Activated gamma-delta T cell treated with Interleukin-2 at 50 U/mL for 16 hours (primary cell): Measurements from ENCODE around the gene AP1B1.

Source experiments
- DNase-seq: peaks from one replicate; pipeline ENCODE4 v3.0.0-alpha.2; 2020

The AP1B1 gene

GRCh38 chr22:29311464-29312217 is 76.7 kb downstream of the AP1B1 start:
- no peak for DNase-seq

DNA sequence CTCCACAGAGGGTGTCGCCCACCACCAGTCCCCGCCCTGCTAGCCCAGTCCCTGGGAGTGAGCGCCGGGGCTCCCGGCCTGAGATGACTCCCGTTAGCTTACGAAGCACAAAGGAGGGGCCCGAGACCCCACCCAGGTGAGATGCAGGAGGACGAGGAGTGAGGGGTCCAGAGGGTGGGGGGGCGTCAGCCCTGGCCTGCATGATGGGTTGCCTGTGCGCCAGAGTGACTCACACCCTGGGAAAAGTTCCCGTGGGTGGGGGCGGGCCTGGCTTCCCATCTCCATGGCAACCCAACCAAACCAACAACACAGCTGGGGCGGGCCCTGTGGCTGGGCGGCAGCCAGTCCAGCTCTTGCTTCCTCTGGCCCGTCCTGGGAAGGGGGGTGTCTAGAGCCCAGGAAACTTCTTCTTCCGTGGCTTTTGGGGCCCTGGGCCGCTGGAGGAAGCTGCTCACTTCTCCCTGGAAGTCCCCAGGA is 77.5 kb downstream of the AP1B1 start:
- DNase-seq = no peak

- no peak for DNase-seq
Measured at GRCh38 chr22:29310065-29310862, 78.1 kb downstream of the AP1B1 start.

GRCh38 chr22:29309332-29310064 is 78.9 kb downstream of the AP1B1 start:
- DNase-seq = no peak

- DNase-seq = no peak
Measured at GRCh38 chr22:29308791-29309262, 79.5 kb downstream of the AP1B1 start.

GRCh38 chr22:29308148-29308790 is 80.1 kb downstream of the AP1B1 start:
- no peak for DNase-seq

DNA sequence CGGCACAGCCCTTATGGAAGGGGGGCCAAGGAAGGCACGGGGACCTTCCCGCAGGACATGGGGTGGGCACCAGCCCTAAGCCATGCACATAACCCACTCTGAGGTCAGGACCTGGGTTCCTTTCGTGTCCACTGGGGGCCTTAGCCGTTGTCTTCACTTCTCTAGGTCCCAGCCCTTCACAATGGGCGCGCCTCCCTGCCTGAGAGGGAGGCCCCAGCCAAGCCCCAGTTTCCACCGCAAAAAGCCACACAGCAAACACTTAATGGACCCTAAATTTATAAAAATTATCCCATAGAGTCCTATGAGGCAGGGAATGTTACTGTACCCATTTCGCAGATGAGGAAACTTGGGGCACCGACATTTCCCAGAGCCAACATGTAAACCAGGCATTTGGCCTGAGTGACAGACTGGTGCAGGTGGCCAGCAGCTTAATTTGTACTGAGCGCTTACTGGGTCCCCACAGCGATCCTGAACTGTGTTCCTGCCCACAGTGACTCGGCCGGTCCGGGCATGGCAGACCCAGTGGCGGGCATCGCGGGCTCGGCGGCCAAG is 80.7 kb downstream of the AP1B1 start:
- DNase-seq = no peak

DNA sequence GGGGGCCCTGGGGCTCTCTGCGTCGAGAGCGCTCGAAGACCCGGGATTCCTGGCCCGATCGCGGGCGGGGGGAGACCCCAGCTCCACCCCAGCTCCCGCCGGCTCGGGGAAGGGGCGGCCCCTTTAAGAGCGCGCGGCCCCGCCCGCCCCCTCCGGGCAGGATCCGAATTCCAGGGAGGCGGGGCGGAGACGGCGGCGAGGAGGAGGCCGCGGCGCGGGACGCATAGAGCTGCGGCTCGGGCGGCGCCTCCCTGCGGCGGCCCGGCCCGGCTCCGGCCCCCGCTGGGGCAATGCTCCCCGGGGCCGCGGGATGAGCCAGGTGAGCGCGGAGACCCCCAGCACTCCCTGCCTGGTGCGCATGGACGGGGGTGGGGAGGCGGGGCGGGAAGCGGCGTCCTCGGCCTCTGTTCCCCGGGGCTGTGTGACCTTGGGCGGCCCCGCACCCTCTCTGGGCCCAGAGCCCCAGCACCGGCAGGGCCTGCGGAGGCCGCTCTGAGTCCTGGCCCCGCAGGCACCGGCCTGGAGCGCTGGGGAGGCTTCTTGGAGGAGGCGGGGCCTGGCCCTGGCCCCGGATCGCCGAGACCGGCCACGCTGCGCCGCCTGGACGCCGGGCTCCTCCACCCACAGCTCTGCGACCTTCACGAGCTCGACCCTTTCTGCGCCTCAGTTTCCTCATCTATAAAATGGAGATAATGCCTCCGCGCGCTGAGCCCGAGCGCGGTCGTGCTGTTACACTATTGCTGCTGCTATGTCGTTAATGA is 81.4 kb downstream of the AP1B1 start:
- DNase-seq = no peak

GRCh38 chr22:29306175-29306834 is 82.1 kb downstream of the AP1B1 start, which contains the start of gene GAS2L1:
GAS2L1 (plus strand) TSS chr22:29306650; CDS start chr22:29308106, 1,456 bp downstream.
- DNase-seq = peak; percentile 21

GRCh38 chr22:29305836-29306174 is 82.6 kb downstream of the AP1B1 start:
- DNase-seq = no peak

DNA sequence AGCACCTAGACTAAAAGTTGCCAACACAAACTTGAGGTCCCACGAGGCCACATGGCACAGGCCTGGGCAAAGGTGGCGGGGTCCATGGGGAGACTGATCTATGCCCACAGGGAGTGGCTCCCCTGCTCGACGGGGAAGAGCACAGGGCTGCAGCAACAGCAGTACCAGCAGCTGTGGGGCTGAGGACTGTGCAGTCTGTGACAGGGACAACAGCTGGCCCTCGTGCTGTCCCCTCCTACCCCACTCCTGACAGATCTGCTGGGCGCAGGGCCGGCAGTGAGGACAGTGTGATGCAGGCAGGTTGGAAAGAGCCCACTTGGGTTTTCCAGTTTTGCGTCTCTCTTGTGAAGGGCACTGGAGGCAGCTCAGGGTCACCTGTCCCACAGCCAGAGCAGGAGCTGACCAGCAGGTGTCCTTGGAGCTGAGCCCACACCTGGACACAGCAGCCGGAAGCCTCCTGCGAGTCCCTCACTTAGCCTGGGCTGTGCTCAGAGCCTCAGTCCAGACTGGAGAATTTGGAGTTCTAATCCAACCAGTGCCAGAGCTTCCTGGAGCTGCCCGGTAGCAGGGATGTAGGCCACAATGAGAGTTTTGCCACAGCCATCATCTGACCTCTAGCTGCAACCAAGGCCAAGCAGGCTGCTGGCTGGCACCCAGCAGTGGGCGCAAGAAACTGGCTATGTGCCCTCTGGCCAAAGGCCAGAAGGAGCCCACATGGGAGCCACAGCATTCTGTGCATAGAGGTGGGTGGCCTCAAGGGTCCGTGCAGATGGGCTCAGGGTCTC is 85.5 kb downstream of the AP1B1 start:
- no peak for DNase-seq

- no peak for DNase-seq
Measured at GRCh38 chr22:29302402-29302680, 86.0 kb downstream of the AP1B1 start.

DNA sequence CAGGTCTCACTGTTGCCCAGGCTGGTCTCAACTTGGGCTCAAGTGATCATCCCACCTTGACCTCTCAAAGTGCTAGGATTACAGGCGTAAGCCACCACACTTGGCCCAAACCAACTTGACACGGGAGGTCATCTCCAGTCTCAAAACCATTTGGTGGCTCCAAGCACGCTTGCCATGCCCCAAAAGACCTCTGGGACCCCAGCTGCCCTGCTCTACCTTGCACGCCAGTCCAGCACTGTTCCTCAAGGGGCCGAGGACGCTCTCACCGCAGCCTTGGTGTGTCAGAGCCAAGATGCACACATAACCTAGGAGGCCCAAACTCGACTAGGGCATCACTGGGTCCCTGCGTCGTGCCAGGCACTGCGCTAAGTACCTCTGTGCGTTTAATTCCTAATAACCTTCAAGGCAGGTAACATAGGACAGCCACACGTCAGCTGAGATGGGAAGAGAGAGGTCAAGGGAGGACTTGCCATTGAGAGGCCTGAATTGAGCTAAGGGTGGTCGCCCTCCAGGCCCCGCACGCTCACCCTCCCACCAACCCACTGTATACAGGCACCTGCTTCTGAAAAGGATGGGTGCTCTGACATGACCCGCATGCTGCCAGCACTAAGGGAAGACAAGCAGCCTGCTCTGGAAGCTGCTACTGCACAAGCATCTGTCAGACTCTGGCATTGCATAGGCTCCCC is 86.5 kb downstream of the AP1B1 start:
- no peak for DNase-seq

GRCh38 chr22:29300807-29301601 is 87.4 kb downstream of the AP1B1 start:
- DNase-seq = no peak

DNA sequence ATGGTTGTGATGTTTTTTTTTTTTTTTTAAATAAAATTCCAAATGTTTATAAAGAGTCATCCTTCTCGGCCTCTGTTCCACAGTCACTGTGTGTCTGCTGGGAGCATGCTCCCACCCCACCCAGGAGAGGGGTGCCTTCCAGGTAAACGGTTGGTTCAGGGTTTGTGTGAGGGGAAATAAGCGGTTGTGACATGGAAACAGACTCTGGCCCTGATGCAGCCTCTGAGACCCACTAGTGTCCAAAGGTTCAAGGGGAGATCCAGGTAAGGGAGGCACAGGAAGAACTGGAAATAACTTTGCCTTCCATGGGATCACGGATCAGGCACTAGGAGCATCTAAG is 87.9 kb downstream of the AP1B1 start:
- no peak for DNase-seq

- DNase-seq = no peak
Measured at GRCh38 chr22:29299136-29299900, 89.1 kb downstream of the AP1B1 start.

GRCh38 chr22:29298641-29299040 is 89.7 kb downstream of the AP1B1 start:
- DNase-seq = no peak

DNA sequence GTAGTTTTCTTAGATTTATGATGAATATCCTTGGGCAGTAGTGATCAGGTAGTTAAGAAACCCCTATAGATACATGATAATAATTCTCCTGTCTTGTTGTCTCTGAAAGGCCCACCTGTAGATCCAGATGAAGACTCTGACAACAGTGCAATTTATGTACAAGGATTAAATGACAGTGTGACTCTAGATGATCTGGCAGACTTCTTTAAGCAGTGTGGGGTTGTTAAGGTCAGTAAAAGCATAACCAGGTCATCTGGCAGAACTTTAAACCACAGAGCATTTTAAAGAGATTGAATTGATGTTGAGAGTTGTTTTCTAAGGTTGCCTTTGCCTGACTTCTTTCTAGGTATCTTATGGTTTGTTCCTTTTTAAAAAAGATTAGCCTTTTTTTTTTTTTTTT is 96.0 kb downstream of the AP1B1 start:
- DNase-seq = no peak
